ENCODE results near the gene KRTAP5-9. TPM values are rescaled to one million over a fixed set of nuclear protein-coding genes. Genes with fewer than 3 reads are reported as not detected.

Gene KRTAP5-9
- total and polyA plus RNA-seq, 2 donors from 2014 or later = 0.66 TPM; not detected in 1

DNA sequence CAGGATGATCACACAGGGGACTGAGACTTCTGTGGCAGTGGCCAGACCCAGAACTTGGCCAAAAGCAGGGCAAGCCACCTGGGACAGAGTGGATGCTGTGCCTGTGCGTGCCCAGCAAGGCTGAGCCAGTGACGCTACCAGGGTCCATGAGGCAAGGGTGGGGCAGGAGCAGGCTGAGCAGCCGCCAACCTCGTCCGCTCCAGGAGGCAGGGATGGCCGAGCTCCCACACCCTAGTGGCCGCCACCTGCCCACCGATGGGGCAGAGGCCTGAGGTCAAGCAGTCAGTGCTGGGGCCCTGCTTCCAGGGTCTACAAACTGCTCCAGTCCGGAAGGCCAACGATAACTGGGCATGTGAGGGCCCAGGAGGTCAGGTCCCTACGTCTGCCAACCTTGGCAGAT is 7.3 kb downstream of the KRTAP5-9 start:
- H3K27ac ChIP-seq (ENCODE audit: low read depth in 2 of 2, low read length in 2 of 2) = no peak overlapping the region
- no peak overlapping the region for H3K4me3 ChIP-seq (ENCODE audit: low read length in 3 of 3)
- no peaks in the 10 kb centered on the region for H3K36me3 ChIP-seq (ENCODE audit: control insufficient read depth in 2 of 3, insufficient read depth in 3 of 3, low read length in 3 of 3)
- FAIRE-seq = no peak
- TF ChIP-seq, protein P1, sequence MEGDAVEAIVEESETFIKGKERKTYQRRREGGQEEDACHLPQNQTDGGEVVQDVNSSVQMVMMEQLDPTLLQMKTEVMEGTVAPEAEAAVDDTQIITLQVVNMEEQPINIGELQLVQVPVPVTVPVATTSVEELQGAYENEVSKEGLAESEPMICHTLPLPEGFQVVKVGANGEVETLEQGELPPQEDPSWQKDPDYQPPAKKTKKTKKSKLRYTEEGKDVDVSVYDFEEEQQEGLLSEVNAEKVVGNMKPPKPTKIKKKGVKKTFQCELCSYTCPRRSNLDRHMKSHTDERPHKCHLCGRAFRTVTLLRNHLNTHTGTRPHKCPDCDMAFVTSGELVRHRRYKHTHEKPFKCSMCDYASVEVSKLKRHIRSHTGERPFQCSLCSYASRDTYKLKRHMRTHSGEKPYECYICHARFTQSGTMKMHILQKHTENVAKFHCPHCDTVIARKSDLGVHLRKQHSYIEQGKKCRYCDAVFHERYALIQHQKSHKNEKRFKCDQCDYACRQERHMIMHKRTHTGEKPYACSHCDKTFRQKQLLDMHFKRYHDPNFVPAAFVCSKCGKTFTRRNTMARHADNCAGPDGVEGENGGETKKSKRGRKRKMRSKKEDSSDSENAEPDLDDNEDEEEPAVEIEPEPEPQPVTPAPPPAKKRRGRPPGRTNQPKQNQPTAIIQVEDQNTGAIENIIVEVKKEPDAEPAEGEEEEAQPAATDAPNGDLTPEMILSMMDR (IDR thresholded peaks at IDR 0.05; ENCODE audit: borderline replicate concordance, extremely low read depth, insufficient read depth) = no peak
- no peaks in the 10 kb centered on the region for H3K4me1 ChIP-seq (ENCODE audit: control insufficient read depth in 2 of 3, insufficient read depth in 2 of 3, low read depth in 1 of 3, low read length in 3 of 3)
- intact Hi-C loops (cut with DNase I) = no loop called here
- no peaks in the 10 kb centered on the region for H3K27me3 ChIP-seq (ENCODE audit: control insufficient read depth, insufficient read depth, low read length)
- DNase-seq = no peak
- no peaks in the 10 kb centered on the region for H3K9me3 ChIP-seq (ENCODE audit: control insufficient read depth in 2 of 3, insufficient read depth in 1 of 3, low read length in 3 of 3)
- no peak overlapping the region for H3K9ac ChIP-seq (ENCODE audit: low read length in 3 of 3)

DNA sequence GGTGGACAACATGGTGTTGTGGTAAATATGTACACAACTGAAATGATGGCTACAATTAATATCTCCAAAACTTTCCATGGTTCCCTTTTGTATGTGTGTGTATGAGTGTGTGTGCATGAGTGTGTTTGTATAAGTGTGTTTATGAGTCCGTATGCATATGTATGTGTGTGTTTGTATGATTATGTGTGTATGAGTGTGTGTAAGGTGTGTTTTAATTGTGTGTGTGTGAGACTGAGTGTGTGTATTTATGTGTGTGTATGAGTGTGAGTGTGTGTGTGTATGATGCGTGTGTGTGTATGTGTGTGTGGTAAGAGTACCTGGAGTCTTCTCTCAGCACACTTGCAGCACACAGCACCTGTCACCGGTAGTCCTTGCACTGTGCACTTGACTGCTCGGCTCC is 7.8 kb downstream of the KRTAP5-9 start:
- FAIRE-seq (no peak), DNase-seq (no peak)
- TF ChIP-seq, protein P1 (IDR thresholded peaks at IDR 0.05; ENCODE audit: borderline replicate concordance, extremely low read depth, insufficient read depth) = no peak
- H3K9ac ChIP-seq (ENCODE audit: low read length in 3 of 3) = no peak overlapping the region
- no peaks in the 10 kb centered on the region for H3K9me3 ChIP-seq (ENCODE audit: control insufficient read depth in 2 of 3, insufficient read depth in 1 of 3, low read length in 3 of 3)
- intact Hi-C loops (cut with DNase I) = no loop called here
- no peaks in the 10 kb centered on the region for H3K27me3 ChIP-seq (ENCODE audit: control insufficient read depth, insufficient read depth, low read length)
- no peak overlapping the region for H3K27ac ChIP-seq (ENCODE audit: low read depth in 2 of 2, low read length in 2 of 2)
- H3K4me3 ChIP-seq (ENCODE audit: low read length in 3 of 3) = no peak overlapping the region
- no peaks in the 10 kb centered on the region for H3K36me3 ChIP-seq (ENCODE audit: control insufficient read depth in 2 of 3, insufficient read depth in 3 of 3, low read length in 3 of 3)
- H3K4me1 ChIP-seq (ENCODE audit: control insufficient read depth in 2 of 3, insufficient read depth in 2 of 3, low read depth in 1 of 3, low read length in 3 of 3) = no peaks in the 10 kb centered on the region

DNA sequence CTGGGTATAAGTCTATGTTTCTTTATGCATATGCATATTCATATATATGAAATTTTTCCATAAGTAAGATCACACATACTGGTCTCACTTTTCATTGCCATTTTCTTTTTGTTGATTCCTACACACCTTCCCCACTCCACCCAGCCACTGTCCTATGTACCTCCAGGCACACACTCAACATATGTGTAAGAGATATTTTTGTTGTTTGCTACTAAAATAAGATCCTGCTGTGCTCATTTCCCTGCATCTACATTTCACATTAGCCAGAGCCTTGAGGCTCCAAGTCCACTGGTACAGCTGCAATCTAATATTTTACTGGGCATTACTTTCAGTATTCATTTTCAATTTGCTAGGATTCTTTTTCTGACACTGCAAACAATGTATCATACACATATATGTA is 9.0 kb downstream of the KRTAP5-9 start:
- no peak overlapping the region for H3K9ac ChIP-seq (ENCODE audit: low read length in 3 of 3)
- no peaks in the 10 kb centered on the region for H3K27me3 ChIP-seq (ENCODE audit: control insufficient read depth, insufficient read depth, low read length)
- intact Hi-C loops (cut with DNase I) = no loop called here
- no peak for DNase-seq
- H3K9me3 ChIP-seq (ENCODE audit: control insufficient read depth in 2 of 3, insufficient read depth in 1 of 3, low read length in 3 of 3) = no peaks in the 10 kb centered on the region
- no peak overlapping the region for H3K4me3 ChIP-seq (ENCODE audit: low read length in 3 of 3)
- no peaks in the 10 kb centered on the region for H3K36me3 ChIP-seq (ENCODE audit: control insufficient read depth in 2 of 3, insufficient read depth in 3 of 3, low read length in 3 of 3)
- no peak overlapping the region for H3K27ac ChIP-seq (ENCODE audit: low read depth in 2 of 2, low read length in 2 of 2)
- no peaks in the 10 kb centered on the region for H3K4me1 ChIP-seq (ENCODE audit: control insufficient read depth in 2 of 3, insufficient read depth in 2 of 3, low read depth in 1 of 3, low read length in 3 of 3)
- FAIRE-seq = no peak
- TF ChIP-seq, protein P1 (IDR thresholded peaks at IDR 0.05; ENCODE audit: borderline replicate concordance, extremely low read depth, insufficient read depth) = no peak

DNA sequence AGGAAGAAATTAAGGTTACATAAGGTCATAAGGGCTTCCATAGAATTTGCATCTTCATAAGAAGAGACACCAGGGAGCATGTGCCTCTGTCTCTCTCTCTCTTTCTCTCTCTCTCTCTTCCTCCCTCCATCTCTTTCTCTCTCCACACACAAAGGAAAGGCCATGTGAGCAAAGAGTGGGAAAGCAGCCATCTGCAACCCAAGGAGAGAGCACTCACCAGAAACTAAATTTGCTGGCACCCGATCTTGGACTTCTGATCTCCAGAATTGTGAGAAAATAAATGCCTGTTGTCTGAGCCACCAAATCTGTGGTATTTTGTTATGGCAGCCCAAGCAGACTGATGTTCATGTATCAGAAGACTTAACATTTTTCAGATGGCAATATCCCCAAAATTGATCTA is 10.8 kb downstream of the KRTAP5-9 start:
- Histone ChIP-seq H3K9ac (ENCODE audit: low read length in 3 of 3) (no peak overlapping the region), H3K4me1 (ENCODE audit: control insufficient read depth in 2 of 3, insufficient read depth in 2 of 3, low read depth in 1 of 3, low read length in 3 of 3) (no peaks in the 10 kb centered on the region), H3K9me3 (ENCODE audit: control insufficient read depth in 2 of 3, insufficient read depth in 1 of 3, low read length in 3 of 3) (no peaks in the 10 kb centered on the region), H3K27ac (ENCODE audit: low read depth in 2 of 2, low read length in 2 of 2) (no peak overlapping the region), H3K36me3 (ENCODE audit: control insufficient read depth in 2 of 3, insufficient read depth in 3 of 3, low read length in 3 of 3) (no peaks in the 10 kb centered on the region), H3K27me3 (ENCODE audit: control insufficient read depth, insufficient read depth, low read length) (no peaks in the 10 kb centered on the region), H3K4me3 (ENCODE audit: low read length in 3 of 3) (no peak overlapping the region)
- DNase-seq (no peak), FAIRE-seq (no peak)
- TF ChIP-seq, protein P1 (IDR thresholded peaks at IDR 0.05; ENCODE audit: borderline replicate concordance, extremely low read depth, insufficient read depth) = no peak
- intact Hi-C loops (cut with DNase I) = no loop called here
